Activated CD8-positive, alpha-beta memory T cell treated with anti-CD3 and anti-CD28 coated beads, Interleukin-2, amount 10 ng/mL, durations not matched to agents 7 days and 5 days (primary cell): ENCODE measurements around the gene AGRN. TPM values are rescaled to one million over a fixed set of nuclear protein-coding genes. Genes with fewer than 3 reads are reported as not detected.
A peak's percentile ranks its signal among the peaks of the same experiment; 100 is the strongest.
"Not testable (repeated sequence)": the region's sequence is repeated elsewhere in the genome, so short reads cannot be mapped to it uniquely, and the experiment has no call there.

Experiments used
- ATAC-seq: fragments of 150-1000 bp; cut with Tn5 transposase; one replicate; pipeline ENCODE4 v1.10.0; 2021; ENCODE audit warnings: moderate library complexity
- CTCF ChIA-PET: fragments of 350-600 bp; sonication (Branson Sonifier 250); formaldehyde crosslinking; loops from one replicate; lab custom pipeline; 2021; ENCODE audit warnings: antibody characterized with exemption; lab: Charles Lee
- DNase-seq: peaks from one replicate; pipeline ENCODE4 v3.0.0-alpha.2; 2020
- H3K27ac Mint-ChIP-seq: one replicate; pipeline ENCODE4 v1.8.0; 2021; ENCODE audit warnings: mild to moderate bottlenecking, mixed read lengths
- H3K27me3 Mint-ChIP-seq: one replicate; pipeline ENCODE4 v1.8.0; 2021; ENCODE audit warnings: mixed read lengths
- H3K36me3 Mint-ChIP-seq: one replicate; pipeline ENCODE4 v1.8.0; 2021; ENCODE audit warnings: mild to moderate bottlenecking, mixed read lengths
- H3K4me1 Mint-ChIP-seq: one replicate; pipeline ENCODE4 v1.8.0; 2021; ENCODE audit warnings: mixed read lengths
- H3K4me3 Mint-ChIP-seq: one replicate; pipeline ENCODE4 v1.8.0; 2021; ENCODE audit warnings: mild to moderate bottlenecking, moderate library complexity, mixed read lengths
- H3K9me3 Mint-ChIP-seq: one replicate; pipeline ENCODE4 v1.8.0; 2022; ENCODE audit warnings: low read depth, mixed read lengths
- total RNA-seq, 2 experiments: library from RNA; stranded (reverse); gene quantifications; one replicate each; pipeline ENCODE4 v1.2.3, GENCODE V29; 2021

AGRN gene
- total RNA-seq, 2 experiments from 2014 or later = 29.3 to 32.8 TPM

- Mint-ChIP-seq H3K27me3 (peaks cover 12% of the 10 kb centered on the region), H3K9me3 (peaks cover 31% of the 10 kb centered on the region), H3K36me3 (peaks cover 46% of the 10 kb centered on the region), H3K4me3 (peak overlapping the region; percentile 34), H3K27ac (peak overlapping the region; percentile 87), H3K4me1 (peaks cover 40% of the 10 kb centered on the region)
- peak; percentile 47 for ATAC-seq
- no peak for DNase-seq
- CTCF ChIA-PET = no interaction called here
Observed at GRCh38 chr1:1098681-1099421, 78.9 kb downstream of the AGRN start.

DNA sequence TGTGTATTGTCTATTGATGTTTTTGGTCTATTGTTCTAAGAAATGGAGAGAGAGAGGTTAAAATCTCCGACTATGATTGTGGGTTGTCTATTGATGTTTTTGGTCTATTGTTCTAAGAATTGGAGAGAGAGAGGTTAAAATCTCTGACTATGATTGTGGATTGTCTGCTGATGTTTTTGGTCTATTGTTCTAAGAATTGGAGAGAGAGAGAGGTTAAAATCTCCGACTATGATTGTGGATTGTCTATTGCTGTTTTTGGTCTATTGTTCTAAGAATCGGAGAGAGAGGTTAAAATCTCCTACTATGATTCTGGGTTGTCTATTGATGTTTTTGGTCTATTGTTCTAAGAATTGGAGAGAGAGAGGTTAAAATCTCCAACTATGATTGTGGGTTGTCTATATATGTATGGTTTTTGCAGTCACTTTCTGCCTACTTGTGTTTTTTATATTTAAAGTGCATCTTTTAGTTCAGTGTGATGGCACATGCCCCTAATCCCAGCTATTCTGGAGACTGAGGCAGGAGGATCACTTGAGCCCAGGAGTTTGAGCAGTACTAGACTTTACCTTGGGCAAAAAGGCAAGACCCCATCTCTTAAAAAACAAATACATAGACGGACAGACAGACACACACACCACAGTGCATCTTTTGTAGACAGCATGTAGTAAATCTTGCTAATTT is 79.7 kb downstream of the AGRN start:
- no peak for DNase-seq
- no peak for ATAC-seq
- CTCF ChIA-PET = no interaction called here
- H3K27me3 Mint-ChIP-seq = peaks cover 12% of the 10 kb centered on the region
- H3K36me3 Mint-ChIP-seq = peaks cover 51% of the 10 kb centered on the region
- peak overlapping the region; percentile 34 for H3K4me3 Mint-ChIP-seq
- H3K9me3 Mint-ChIP-seq = peaks cover 31% of the 10 kb centered on the region
- H3K4me1 Mint-ChIP-seq = peaks cover 48% of the 10 kb centered on the region
- H3K27ac Mint-ChIP-seq = peak overlapping the region; percentile 87

DNA sequence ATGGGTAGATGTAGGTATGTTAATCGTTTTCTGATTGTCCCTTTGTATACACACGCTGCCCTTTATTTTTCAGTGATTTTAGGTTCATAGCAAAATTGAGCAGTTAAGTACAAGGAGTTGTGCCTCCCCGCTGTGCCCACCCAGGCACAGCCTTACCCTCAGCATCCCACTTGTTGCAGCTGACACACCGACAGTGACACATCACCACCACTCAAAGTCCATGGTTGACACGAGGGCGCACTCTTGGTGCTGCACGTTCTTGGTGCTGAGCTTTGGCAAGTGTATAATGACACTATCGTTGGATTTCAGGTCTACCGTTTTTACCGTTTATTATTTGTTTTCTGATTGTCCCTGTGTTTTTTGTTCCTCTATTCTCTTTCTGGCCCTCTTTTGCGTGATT is 80.4 kb downstream of the AGRN start:
- DNase-seq (no peak), ATAC-seq (no peak)
- Mint-ChIP-seq H3K36me3 (peaks cover 54% of the 10 kb centered on the region), H3K4me3 (no peak overlapping the region), H3K27ac (peak overlapping the region; percentile 49), H3K27me3 (peaks cover 12% of the 10 kb centered on the region), H3K4me1 (peaks cover 52% of the 10 kb centered on the region), H3K9me3 (peaks cover 31% of the 10 kb centered on the region)
- CTCF ChIA-PET = no interaction called here

DNA sequence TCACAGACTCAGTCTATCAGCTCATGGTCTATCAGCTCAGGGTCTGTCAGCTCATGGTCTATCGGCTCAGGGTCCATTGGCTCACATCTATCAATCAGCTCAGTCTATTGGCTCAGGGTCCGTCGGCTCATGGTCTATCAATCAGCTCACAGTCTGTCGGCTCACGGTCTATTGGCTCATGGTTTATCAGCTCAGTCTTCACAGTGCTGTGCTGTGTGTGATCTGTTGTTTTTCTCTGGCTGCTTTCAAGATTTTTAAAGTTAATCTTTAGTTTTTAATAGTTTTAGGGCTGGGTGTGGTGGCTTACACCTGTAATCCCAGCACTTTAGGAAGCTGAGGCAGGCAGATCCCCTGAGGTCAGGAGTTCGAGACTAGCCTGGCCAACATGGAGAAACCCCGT is 81.6 kb downstream of the AGRN start:
- Mint-ChIP-seq H3K27ac (no peak overlapping the region), H3K9me3 (peaks cover 35% of the 10 kb centered on the region), H3K4me1 (peaks cover 54% of the 10 kb centered on the region), H3K4me3 (no peak overlapping the region), H3K27me3 (peaks cover 12% of the 10 kb centered on the region), H3K36me3 (peaks cover 53% of the 10 kb centered on the region)
- DNase-seq (no peak), ATAC-seq (no peak)
- CTCF ChIA-PET = interaction anchor here (0.6 to 1.0 kb wide), 2 partner anchors 18 to 21 kb away, joined by 3 read pairs; no protein-coding TSS in a partner anchor

GRCh38 chr1:1104152-1104551 is 84.2 kb downstream of the AGRN start:
- H3K27me3 Mint-ChIP-seq, H3K4me3 Mint-ChIP-seq, DNase-seq: not testable (repeated sequence)
- peak overlapping the region; percentile 34 for H3K27ac Mint-ChIP-seq
- CTCF ChIA-PET = interaction anchor here (1.3 kb wide), 1 partner anchor 18 kb away, joined by 4 read pairs; no protein-coding TSS in a partner anchor
- H3K4me1 Mint-ChIP-seq = peaks cover 51% of the 10 kb centered on the region
- peaks cover 46% of the 10 kb centered on the region for H3K36me3 Mint-ChIP-seq
- peak; percentile 30 for ATAC-seq
- peaks cover 30% of the 10 kb centered on the region for H3K9me3 Mint-ChIP-seq

Other genes starting within 250 kb of the AGRN start
- under 1 TPM in 1 of 2 experiments, not detected in 1; 0.61 TPM for gene SAMD11, start 96.2 kb upstream of the AGRN start, total RNA-seq
- 100 to 1,000 TPM in 1 of 2 experiments, 10 to 100 TPM in 1; 68.9 to 103 TPM for gene NOC2L, start 60.9 kb upstream of the AGRN start, total RNA-seq
- gene KLHL17, start 59.5 kb upstream of the AGRN start, total RNA-seq = 10 to 100 TPM; 30.7 to 32.4 TPM
- gene PLEKHN1, start 53.6 kb upstream of the AGRN start, total RNA-seq = 1 to 10 TPM; 3.3 to 3.9 TPM
- not detected for gene PERM1, start 38.0 kb upstream of the AGRN start, total RNA-seq
- 1 to 10 TPM in 1 of 2 experiments, under 1 TPM in 1; 0.61 to 1.6 TPM for gene HES4, start 20.0 kb upstream of the AGRN start, total RNA-seq
- gene ISG15, start 6.6 kb upstream of the AGRN start, total RNA-seq = 100 to 1,000 TPM; 432 to 986 TPM
- not detected for gene RNF223, start 54.2 kb downstream of the AGRN start, total RNA-seq
- 10 to 100 TPM; 22.9 to 23.6 TPM for gene C1orf159, start 96.0 kb downstream of the AGRN start, total RNA-seq
- gene TTLL10, start 153.8 kb downstream of the AGRN start, total RNA-seq = not detected
- 100 to 1,000 TPM in 1 of 2 experiments, 10 to 100 TPM in 1; 28.1 to 156 TPM for gene TNFRSF18, start 186.5 kb downstream of the AGRN start, total RNA-seq
- gene TNFRSF4, start 194.0 kb downstream of the AGRN start, total RNA-seq = 10 to 100 TPM in 1 of 2 experiments, 1 to 10 TPM in 1; 8.1 to 72.4 TPM
- gene SDF4, start 211.9 kb downstream of the AGRN start, total RNA-seq = 100 to 1,000 TPM; 109 to 144 TPM
- gene B3GALT6, start 212.1 kb downstream of the AGRN start, total RNA-seq = 10 to 100 TPM; 17.6 to 25.5 TPM
- 1 to 10 TPM; 2.0 to 2.6 TPM for gene C1QTNF12, start 226.6 kb downstream of the AGRN start, total RNA-seq